ENCODE data around the gene AASS. TPM values are rescaled to one million over a fixed set of nuclear protein-coding genes. Genes with fewer than 3 reads are reported as not detected.

Gene AASS
- total RNA-seq, 1 experiment from 2014 or later: 15.6 TPM

- Mint-ChIP-seq H3K4me3 (ENCODE audit: unreplicated experiment) (no peak overlapping the region), H3K36me3 (ENCODE audit: insufficient read depth, unreplicated experiment) (no peaks in the 10 kb centered on the region), H3K9me3 (ENCODE audit: unreplicated experiment) (no peaks in the 10 kb centered on the region), H3K4me1 (ENCODE audit: insufficient read depth, unreplicated experiment) (peaks cover 6% of the 10 kb centered on the region), H3K27me3 (ENCODE audit: insufficient read depth, unreplicated experiment) (no peaks in the 10 kb centered on the region), H3K27ac (ENCODE audit: low read depth, unreplicated experiment) (no peak overlapping the region)
- no peak for DNase-seq (ENCODE audit: unreplicated experiment)
- ChIA-PET CTCF (interaction anchor here (0.7 kb wide), 1 partner anchor 11 kb away, joined by 4 read pairs; no protein-coding TSS in a partner anchor), POLR2A (interaction anchor here (0.7 kb wide), 1 partner anchor 45 kb away, joined by 3 read pairs; no protein-coding TSS in a partner anchor)
- intact Hi-C loops (cut with micrococcal nuclease): no loop called here
- BruUV-seq (replicated peaks): no TSS peak
- no peak for TF ChIP-seq CTCF (IDR thresholded peaks at IDR 0.05; ENCODE audit: unreplicated experiment)
These were observed 105.1 kb downstream of the AASS start for GRCh38 chr7:122038904-122039303.

- no TSS peak for BruUV-seq (replicated peaks)
- Mint-ChIP-seq H3K36me3 (ENCODE audit: insufficient read depth, unreplicated experiment) (no peaks in the 10 kb centered on the region), H3K4me1 (ENCODE audit: insufficient read depth, unreplicated experiment) (peaks cover 6% of the 10 kb centered on the region), H3K27me3 (ENCODE audit: insufficient read depth, unreplicated experiment) (no peaks in the 10 kb centered on the region), H3K27ac (ENCODE audit: low read depth, unreplicated experiment) (no peak overlapping the region), H3K9me3 (ENCODE audit: unreplicated experiment) (no peaks in the 10 kb centered on the region), H3K4me3 (ENCODE audit: unreplicated experiment) (no peak overlapping the region)
- intact Hi-C loops (cut with micrococcal nuclease): no loop called here
- no peak for TF ChIP-seq CTCF (IDR thresholded peaks at IDR 0.05; ENCODE audit: unreplicated experiment)
- CTCF ChIA-PET: interaction anchor here (0.7 kb wide), 1 partner anchor 10 kb away, joined by 4 read pairs; no protein-coding TSS in a partner anchor
- DNase-seq (ENCODE audit: unreplicated experiment): no peak
- POLR2A ChIA-PET: no interaction called here
These were observed 105.9 kb downstream of the AASS start for GRCh38 chr7:122038134-122038533.

- no peak for DNase-seq (ENCODE audit: unreplicated experiment)
- Mint-ChIP-seq H3K9me3 (ENCODE audit: unreplicated experiment) (no peaks in the 10 kb centered on the region), H3K36me3 (ENCODE audit: insufficient read depth, unreplicated experiment) (no peaks in the 10 kb centered on the region), H3K27ac (ENCODE audit: low read depth, unreplicated experiment) (no peak overlapping the region), H3K4me3 (ENCODE audit: unreplicated experiment) (no peak overlapping the region), H3K4me1 (ENCODE audit: insufficient read depth, unreplicated experiment) (peaks cover 6% of the 10 kb centered on the region), H3K27me3 (ENCODE audit: insufficient read depth, unreplicated experiment) (no peaks in the 10 kb centered on the region)
- ChIA-PET CTCF (interaction anchor here (0.6 to 0.8 kb wide), 3 partner anchors 55 to 1675 kb away, joined by 3 read pairs; no protein-coding TSS in a partner anchor), POLR2A (interaction anchor here (0.5 kb wide), 1 partner anchor 10 kb away, joined by 3 read pairs; no protein-coding TSS in a partner anchor)
- TF ChIP-seq CTCF (IDR thresholded peaks at IDR 0.05; ENCODE audit: unreplicated experiment): no peak
- intact Hi-C loops (cut with micrococcal nuclease): no loop called here
- BruUV-seq (replicated peaks): no TSS peak
These were observed 108.2 kb downstream of the AASS start for GRCh38 chr7:122035876-122036275.

GRCh38 chr7:122033641-122034040, 110.4 kb downstream of the AASS start:
- ChIA-PET CTCF (interaction anchor here (0.7 kb wide), 1 partner anchor 441 kb away, joined by 4 read pairs; no protein-coding TSS in a partner anchor), POLR2A (no interaction called here)
- no peaks in the 10 kb centered on the region for H3K4me1 Mint-ChIP-seq (ENCODE audit: insufficient read depth, unreplicated experiment)
- BruUV-seq (replicated peaks): no TSS peak
- no peaks in the 10 kb centered on the region for H3K9me3 Mint-ChIP-seq (ENCODE audit: unreplicated experiment)
- H3K36me3 Mint-ChIP-seq (ENCODE audit: insufficient read depth, unreplicated experiment): no peaks in the 10 kb centered on the region
- DNase-seq (ENCODE audit: unreplicated experiment): no peak
- H3K27me3 Mint-ChIP-seq (ENCODE audit: insufficient read depth, unreplicated experiment): no peaks in the 10 kb centered on the region
- H3K27ac Mint-ChIP-seq (ENCODE audit: low read depth, unreplicated experiment): no peak overlapping the region
- H3K4me3 Mint-ChIP-seq (ENCODE audit: unreplicated experiment): no peak overlapping the region
- intact Hi-C loops (cut with micrococcal nuclease): no loop called here
- TF ChIP-seq CTCF (IDR thresholded peaks at IDR 0.05; ENCODE audit: unreplicated experiment): no peak

All from MCF 10A (cell line).